Heart left ventricle (tissue), 16 donors: ENCODE measurements around the gene PRKCB. TPM values are rescaled to one million over a fixed set of nuclear protein-coding genes. Genes with fewer than 3 reads are reported as not detected.

Source experiments
- ATAC-seq, 4 donors: fragments of 200-7000 bp; cut with Tn5 transposase; one replicate each; pipeline ENCODE4 v1.9.1; 2020 to 2022; ENCODE audit warnings: moderate library complexity in 4 of 4, mild to moderate bottlenecking in 3 of 4, moderate number of reproducible peaks in 1 of 4
- DNase-seq, 5 donors: peaks; one replicate each; pipeline ENCODE4 v3.0.0-alpha.2; 2020
- H3K27ac ChIP-seq, 12 donors: fragments of 200-600 bp; sonication (generic) in 4 of 12; one replicate each; pipeline versions ENCODE4 v1.5.0 to v1.8.0; 2016 to 2022; ENCODE audit warnings: mild to moderate bottlenecking in 2 of 12
- H3K27me3 ChIP-seq, 9 donors: fragments of 200-600 bp; sonication (generic) in 2 of 9; one replicate each; pipeline versions ENCODE4 v1.5.1 to v1.8.0; 2016 to 2022; ENCODE audit warnings: mild to moderate bottlenecking in 3 of 9
- H3K36me3 ChIP-seq, 9 donors: fragments of 200-600 bp; sonication (generic) in 2 of 9; one replicate each; pipeline versions ENCODE4 v1.5.0 to v1.8.0; 2018 to 2022; ENCODE audit warnings: mild to moderate bottlenecking in 2 of 9
- H3K4me1 ChIP-seq, 12 donors: fragments of 200-600 bp; sonication (generic) in 4 of 12; one replicate each; pipeline versions ENCODE4 v1.5.0 to v1.8.0; 2016 to 2022; ENCODE audit warnings: mild to moderate bottlenecking in 3 of 12
- H3K4me3 ChIP-seq, 12 donors: fragments of 200-600 bp; sonication (generic) in 4 of 12; one replicate each; pipeline versions ENCODE4 v1.5.0 to v1.8.0; 2017 to 2022; ENCODE audit warnings: mild to moderate bottlenecking in 9 of 12, moderate library complexity in 4 of 12
- H3K9me3 ChIP-seq, 12 donors: fragments of 200-600 bp; sonication (generic) in 4 of 12; one replicate each; pipeline versions ENCODE4 v1.5.0 to v1.8.0; 2016 to 2022; ENCODE audit warnings: mild to moderate bottlenecking in 1 of 12
- POLR2A ChIP-seq, 2 donors: fragments of 450-650 bp; IDR thresholded peaks; one replicate each; pipeline ENCODE4 v1.6.1; 2017; ENCODE audit warnings: antibody characterized with exemption in 2 of 2, mild to moderate bottlenecking in 2 of 2, moderate library complexity in 2 of 2
- WGBS, 4 donors: extraction: QIAGEN DNeasy Blood & Tissue Kit in 2 of 4; methylation state at CpG; one replicate each; pipeline versions ENCODE4 v1.1.5 to v1.1.7; 2013 to 2018; 5-methylcytosine and 5-hydroxymethylcytosine counted together
- intact Hi-C, 10 donors: fragments of 100-400 bp; cut with DNase I; formaldehyde crosslinking; loops; one replicate each; pipeline versions ENCODE4 v1.11.1 to v1.14.2; 2022
- polyA plus RNA-seq, 2 donors: library from polyadenylated mRNA; stranded (reverse); fragments of 200-250 nt; gene quantifications; one replicate each; pipeline ENCODE4 v1.2.3, GENCODE V29; 2013
- total RNA-seq, 9 donors: library from RNA; depleted of rRNA in 2 of 9; stranded (reverse); fragments of >200 nt in 2 of 9; fragmentation: NEBNext Ultra II Directional in 3 of 9; extraction: Animal tissue kit (Norgen Biotek cat#: 25700) in 3 of 9; gene quantifications; one replicate each; pipeline versions ENCODE4 v1.1.0 to v1.2.4, GENCODE V29; 2016 to 2023
- TF ChIP-seq, protein P1 (sequence below), 12 donors: fragments of 200-600 bp; sonication (generic) in 4 of 12; IDR thresholded peaks; one replicate each; pipeline versions ENCODE4 v1.5.0 to v1.8.0; 2018 to 2022; ENCODE audit warnings: antibody characterized with exemption in 12 of 12, mild to moderate bottlenecking in 5 of 12
- donor health status: ischemic (EF 13 %, LVEDD 7.1; RV severe dilation, severe dysfunction).
- donor health status: healthy with polysubstance abuse.
- donor health status: DM: no; HTN: yes; CAD: no.
- donor health status: DM: no; HTN: no; CAD: no.
- donor health status: ischemic (EF 25% LVEDD 6.9; RV normal size, moderate dysfunction).
- donor health status: ischemic (EF 25% LVEDD 5.7; RV mildly dilated, moderate dysfunction).
- donor health status: healthy.
- donor health status: DM: yes; HTN: yes; CAD: no.
- donor health status: ischemic (EF 35%, LVEDD 5.7; RV mildly dilated, moderate dysfunction).
- donor health status: nonischemic (EF 11% LVEDD 7.7; RV severe dilation, severe dysfunction).
- donor health status: DM: yes; HTN: yes; CAD: no.
- donor health status: PGD.
- donor health status: ischemic (EF 29% LVEDD 5.4; RV normal size, mild dysfunction).
- donor health status: nonischemic (EF 23%, LVEDD 6.1; RV moderate dilation, normal function).

The PRKCB gene
- total and polyA plus RNA-seq, 11 donors, result 0.30 to 18.4 (median 1.7) TPM

DNA sequence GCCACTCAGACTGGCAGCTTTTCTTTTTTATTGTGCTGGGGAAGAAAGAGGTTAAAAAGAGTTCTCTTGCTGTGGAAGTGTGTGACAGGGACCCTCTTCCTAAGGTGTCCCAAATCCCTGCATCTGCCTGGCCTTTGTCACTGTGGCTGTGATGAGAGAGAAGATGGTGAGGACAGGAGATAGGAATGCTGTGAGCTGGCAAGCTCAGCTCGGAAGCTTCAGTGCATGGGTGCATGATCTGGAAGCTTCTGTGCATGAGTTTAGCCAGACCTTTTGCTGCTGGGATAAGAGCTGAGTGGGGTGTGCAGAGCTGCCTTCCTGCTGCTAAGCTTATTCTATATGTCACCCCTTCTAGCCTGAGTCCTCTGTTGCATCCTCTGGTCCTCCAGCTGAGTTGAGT, 317.0 kb downstream of the PRKCB start:
- Histone ChIP-seq H3K9me3 (no peaks in the 10 kb centered on the region), H3K4me1 (peaks cover 0 to 7% (median 0%) of the 10 kb centered on the region in 12 donors), H3K27ac (no peak overlapping the region), H3K4me3 (no peak overlapping the region), H3K36me3 (peaks cover 0 to 18% (median 0%) of the 10 kb centered on the region in 9 donors), H3K27me3 (no peaks in the 10 kb centered on the region)
- DNase-seq (no peak), ATAC-seq (peak in 2 of 4 donors; percentile 28 to 74)
- TF ChIP-seq, protein P1, sequence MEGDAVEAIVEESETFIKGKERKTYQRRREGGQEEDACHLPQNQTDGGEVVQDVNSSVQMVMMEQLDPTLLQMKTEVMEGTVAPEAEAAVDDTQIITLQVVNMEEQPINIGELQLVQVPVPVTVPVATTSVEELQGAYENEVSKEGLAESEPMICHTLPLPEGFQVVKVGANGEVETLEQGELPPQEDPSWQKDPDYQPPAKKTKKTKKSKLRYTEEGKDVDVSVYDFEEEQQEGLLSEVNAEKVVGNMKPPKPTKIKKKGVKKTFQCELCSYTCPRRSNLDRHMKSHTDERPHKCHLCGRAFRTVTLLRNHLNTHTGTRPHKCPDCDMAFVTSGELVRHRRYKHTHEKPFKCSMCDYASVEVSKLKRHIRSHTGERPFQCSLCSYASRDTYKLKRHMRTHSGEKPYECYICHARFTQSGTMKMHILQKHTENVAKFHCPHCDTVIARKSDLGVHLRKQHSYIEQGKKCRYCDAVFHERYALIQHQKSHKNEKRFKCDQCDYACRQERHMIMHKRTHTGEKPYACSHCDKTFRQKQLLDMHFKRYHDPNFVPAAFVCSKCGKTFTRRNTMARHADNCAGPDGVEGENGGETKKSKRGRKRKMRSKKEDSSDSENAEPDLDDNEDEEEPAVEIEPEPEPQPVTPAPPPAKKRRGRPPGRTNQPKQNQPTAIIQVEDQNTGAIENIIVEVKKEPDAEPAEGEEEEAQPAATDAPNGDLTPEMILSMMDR (IDR thresholded peaks at IDR 0.05), result no peak
- no peak for TF ChIP-seq POLR2A (IDR thresholded peaks at IDR 0.05)
- WGBS, 4 donors, result 14 to 21% (median 16%) methylated on average over 1 of the region's 1 CpG
- intact Hi-C loops, result no loop called here

DNA sequence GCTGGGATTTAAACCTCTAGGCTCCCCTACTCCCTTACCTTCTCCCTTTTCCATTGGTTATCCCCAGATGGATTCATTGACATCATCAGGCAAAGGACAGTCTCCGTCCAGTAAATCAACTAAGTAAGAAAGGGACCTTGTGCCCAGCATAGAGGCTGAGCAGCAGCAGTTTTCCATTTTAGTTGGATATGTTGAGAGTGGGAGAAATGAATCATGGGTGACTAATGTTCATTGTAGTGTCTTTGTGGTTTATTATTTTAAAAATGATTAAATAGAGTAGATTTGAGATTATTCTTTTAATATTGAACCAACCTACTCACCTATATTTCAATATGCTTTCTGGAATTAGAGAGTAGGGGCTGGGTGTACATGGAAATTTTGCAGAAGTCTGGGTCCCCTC, 321.0 kb downstream of the PRKCB start:
- H3K36me3 ChIP-seq, result peaks cover 0 to 18% (median 0%) of the 10 kb centered on the region in 9 donors
- H3K4me1 ChIP-seq, result peaks cover 0 to 7% (median 0%) of the 10 kb centered on the region in 12 donors
- H3K27me3 ChIP-seq, result no peaks in the 10 kb centered on the region
- intact Hi-C loops, result no loop called here
- no peak overlapping the region for H3K27ac ChIP-seq
- no peaks in the 10 kb centered on the region for H3K9me3 ChIP-seq
- ATAC-seq (no peak), DNase-seq (no peak)
- no peak overlapping the region for H3K4me3 ChIP-seq
- TF ChIP-seq, protein P1 (IDR thresholded peaks at IDR 0.05), result no peak
- no peak for TF ChIP-seq POLR2A (IDR thresholded peaks at IDR 0.05)
- WGBS, 4 donors, result 85 to 92% (median 89%) methylated on average over 1 of the region's 1 CpG

DNA sequence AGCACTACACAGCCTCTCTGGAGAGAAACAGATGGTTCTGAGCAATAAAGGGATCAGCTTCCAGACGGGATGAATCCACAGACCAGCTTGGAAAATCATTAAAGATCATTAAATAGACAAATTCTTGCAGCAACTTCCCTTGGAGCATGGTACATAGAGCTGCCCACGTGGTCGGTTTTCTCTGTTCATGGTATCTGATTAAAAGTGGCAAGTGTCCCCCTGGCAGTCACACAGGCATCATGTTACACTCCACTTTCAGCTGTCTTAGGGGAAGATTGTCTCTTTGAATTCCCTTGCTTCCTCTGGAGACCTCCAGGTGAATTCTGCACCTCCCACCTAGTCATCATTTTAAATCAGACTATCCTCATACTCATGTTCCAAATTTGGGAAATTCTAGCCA, 328.2 kb downstream of the PRKCB start:
- DNase-seq (no peak), ATAC-seq (no peak)
- Histone ChIP-seq H3K4me3 (no peak overlapping the region), H3K4me1 (no peaks in the 10 kb centered on the region), H3K27me3 (peaks cover 0 to 5% (median 0%) of the 10 kb centered on the region in 9 donors), H3K9me3 (no peaks in the 10 kb centered on the region), H3K27ac (no peak overlapping the region), H3K36me3 (no peaks in the 10 kb centered on the region)
- WGBS, 4 donors, result 22 to 40% (median 36%) methylated on average over 3 of the region's 3 CpGs
- no peak for TF ChIP-seq POLR2A (IDR thresholded peaks at IDR 0.05)
- TF ChIP-seq, protein P1 (IDR thresholded peaks at IDR 0.05), result no peak
- intact Hi-C loops, result no loop called here

DNA sequence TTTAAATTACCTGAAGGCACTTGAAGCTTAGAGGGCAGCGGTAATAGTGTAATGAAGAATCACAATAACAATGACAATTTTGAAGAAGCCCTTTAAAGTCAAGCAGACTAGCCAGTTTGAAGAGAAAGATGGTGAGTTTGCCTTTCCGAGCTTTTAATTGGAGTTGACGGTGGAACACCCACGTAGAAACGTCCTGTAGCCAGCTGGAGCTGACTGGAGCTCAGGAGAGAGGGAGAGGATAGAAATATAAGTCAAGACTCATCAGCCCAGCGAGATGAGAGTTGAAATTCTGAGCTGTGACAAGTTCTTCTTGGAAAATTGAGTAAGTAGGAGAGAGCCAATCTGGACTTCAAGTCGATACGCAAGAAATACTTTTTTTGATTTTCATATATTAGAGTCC, 328.6 kb downstream of the PRKCB start:
- no peak for DNase-seq
- Histone ChIP-seq H3K4me1 (no peaks in the 10 kb centered on the region), H3K36me3 (no peaks in the 10 kb centered on the region), H3K9me3 (no peaks in the 10 kb centered on the region), H3K27ac (no peak overlapping the region), H3K4me3 (no peak overlapping the region), H3K27me3 (peaks cover 0 to 5% (median 0%) of the 10 kb centered on the region in 9 donors)
- no peak for TF ChIP-seq POLR2A (IDR thresholded peaks at IDR 0.05)
- TF ChIP-seq, protein P1 (IDR thresholded peaks at IDR 0.05), result no peak
- ATAC-seq, result no peak
- intact Hi-C loops, result no loop called here
- WGBS, 4 donors, result 60 to 71% (median 70%) methylated on average over 8 of the region's 8 CpGs
